NOMO-1 treated with dmso at 0.1 percent for 144 hours (cell line): ENCODE data around the gene TWF2.

ENCODE experiments used
- DNase-seq: peaks from one replicate; lab custom pipeline; 2025; ENCODE audit not compliant: unreplicated experiment; lab: John Stamatoyannopoulos, UW

Gene TWF2

GRCh38 chr3:52259035-52259434 lies 20.1 kb upstream of the TWF2 start:
- DNase-seq = no peak

GRCh38 chr3:52257911-52258310 lies 19.0 kb upstream of the TWF2 start:
- no peak for DNase-seq

GRCh38 chr3:52256622-52257021 lies 17.7 kb upstream of the TWF2 start:
- no peak for DNase-seq

GRCh38 chr3:52256159-52256558 lies 17.2 kb upstream of the TWF2 start:
- no peak for DNase-seq

GRCh38 chr3:52254608-52255007 lies 15.7 kb upstream of the TWF2 start:
- no peak for DNase-seq

- DNase-seq = peak; percentile 81
Measured at GRCh38 chr3:52253314-52254304, 14.7 kb upstream of the TWF2 start.

GRCh38 chr3:52250122-52250521 lies 11.2 kb upstream of the TWF2 start:
- DNase-seq = no peak

- DNase-seq = no peak
Measured at GRCh38 chr3:52249683-52250082, 10.7 kb upstream of the TWF2 start.

GRCh38 chr3:52248816-52249547 lies 10.0 kb upstream of the TWF2 start:
- no peak for DNase-seq

- DNase-seq = no peak
Measured at GRCh38 chr3:52248165-52248541, 9.2 kb upstream of the TWF2 start.

- no peak for DNase-seq
Measured at GRCh38 chr3:52247409-52248164, 8.6 kb upstream of the TWF2 start.

- DNase-seq = no peak
Measured at GRCh38 chr3:52246728-52247408, 7.9 kb upstream of the TWF2 start.

- DNase-seq = no peak
Measured at GRCh38 chr3:52246264-52246620, 7.3 kb upstream of the TWF2 start.

- DNase-seq = no peak
Measured at GRCh38 chr3:52245322-52246263, 6.6 kb upstream of the TWF2 start, which contains the start of gene PPM1M. Gene PPM1M, plus strand, starts transcription at chr3:52245759. Its CDS starts 66 bp downstream, at chr3:52245825.

- peak; percentile 80 for DNase-seq
Measured at GRCh38 chr3:52243791-52244628, 5.1 kb upstream of the TWF2 start.

GRCh38 chr3:52242039-52242438 lies 3.1 kb upstream of the TWF2 start:
- DNase-seq = no peak

- no peak for DNase-seq
Measured at GRCh38 chr3:52240886-52241370, 2.0 kb upstream of the TWF2 start.

- DNase-seq = no peak
Measured at GRCh38 chr3:52240059-52240885, 1.3 kb upstream of the TWF2 start.
